GM19351 (cell line): ENCODE data around the gene TCF15.
A peak's percentile ranks its signal among the peaks of the same experiment; 100 is the strongest.

Source experiments
- ATAC-seq: cut with Tn5 transposase; IDR thresholded peaks from one replicate; pipeline ENCODE4 v1.9.1; 2021; ENCODE audit warnings: mild to moderate bottlenecking, moderate library complexity; ENCODE audit not compliant: unreplicated experiment

The TCF15 gene, protein sequence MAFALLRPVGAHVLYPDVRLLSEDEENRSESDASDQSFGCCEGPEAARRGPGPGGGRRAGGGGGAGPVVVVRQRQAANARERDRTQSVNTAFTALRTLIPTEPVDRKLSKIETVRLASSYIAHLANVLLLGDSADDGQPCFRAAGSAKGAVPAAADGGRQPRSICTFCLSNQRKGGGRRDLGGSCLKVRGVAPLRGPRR

DNA sequence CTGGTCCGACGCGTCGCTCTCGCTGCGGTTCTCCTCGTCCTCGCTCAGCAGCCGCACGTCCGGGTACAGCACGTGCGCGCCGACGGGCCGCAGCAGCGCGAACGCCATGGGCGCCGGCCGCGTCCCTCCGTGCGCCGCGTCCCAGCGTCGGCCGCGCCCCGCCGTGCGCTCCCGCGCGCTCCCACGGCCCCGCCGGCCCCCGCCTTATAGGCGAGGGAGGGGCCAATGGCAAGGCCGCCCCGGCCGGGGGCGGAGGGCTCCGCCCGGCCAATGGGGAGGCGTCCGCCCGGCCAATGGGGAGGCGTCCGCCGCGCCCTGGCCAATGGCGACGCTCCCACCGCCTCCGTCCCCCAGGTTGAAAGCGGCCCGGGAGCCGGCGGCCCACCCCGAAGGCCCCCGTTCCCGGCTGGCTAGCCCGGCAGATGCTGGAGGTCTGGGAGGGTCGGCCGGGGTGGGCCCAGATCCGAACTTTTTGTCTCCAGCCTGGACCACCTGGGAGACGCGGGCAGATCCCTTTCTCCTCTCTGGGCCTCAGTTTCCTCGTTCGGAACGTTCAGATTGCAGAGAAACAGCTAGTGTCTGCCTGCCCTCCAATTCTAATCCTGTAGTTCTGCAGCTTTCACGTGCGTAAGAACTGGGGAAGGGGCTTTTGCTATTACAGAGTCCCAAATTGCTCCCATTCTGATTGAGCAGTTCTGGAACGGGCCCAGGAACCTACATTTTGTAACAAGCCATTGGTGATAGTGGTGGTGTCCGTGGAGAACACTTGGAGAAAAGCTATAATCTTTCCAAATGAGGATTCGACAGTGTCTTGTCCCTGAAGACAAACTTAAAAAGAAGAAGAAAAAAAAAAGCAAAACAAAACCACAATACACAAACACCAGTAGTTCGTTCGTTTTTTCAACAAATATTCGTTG, at the start of gene TCF15:
TCF15 (minus strand) TSS at position 180 of the 917 bp plus-strand sequence; CDS start at position 108, 72 bp downstream.
- no peak for ATAC-seq

DNA sequence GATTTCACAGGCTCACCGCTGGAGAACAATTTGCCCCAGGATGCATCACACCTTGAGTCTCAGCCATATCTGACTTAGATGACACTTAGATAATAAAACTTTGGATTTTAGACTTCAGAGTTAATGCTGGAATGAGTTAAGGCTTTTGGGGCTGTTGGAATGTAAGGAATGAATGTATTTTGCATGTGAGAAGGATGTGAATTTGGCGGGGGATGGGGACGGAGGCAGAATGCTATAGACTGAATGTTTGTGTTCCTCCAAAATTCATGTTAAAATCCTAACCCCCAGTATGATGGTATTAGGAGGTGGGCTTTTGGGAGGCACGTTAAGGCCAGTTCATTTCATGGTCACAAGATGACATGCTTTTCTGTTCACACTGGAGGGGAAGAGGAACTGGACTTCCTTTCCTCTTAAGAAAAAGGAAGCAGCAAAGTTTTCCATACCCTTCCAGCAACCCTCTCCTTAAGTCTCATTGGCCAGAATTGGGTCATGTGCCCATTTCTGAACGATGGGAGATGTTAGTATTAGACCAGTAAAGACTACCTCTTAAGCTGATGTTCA, 48.7 kb upstream of the TCF15 start:
- ATAC-seq: no peak

DNA sequence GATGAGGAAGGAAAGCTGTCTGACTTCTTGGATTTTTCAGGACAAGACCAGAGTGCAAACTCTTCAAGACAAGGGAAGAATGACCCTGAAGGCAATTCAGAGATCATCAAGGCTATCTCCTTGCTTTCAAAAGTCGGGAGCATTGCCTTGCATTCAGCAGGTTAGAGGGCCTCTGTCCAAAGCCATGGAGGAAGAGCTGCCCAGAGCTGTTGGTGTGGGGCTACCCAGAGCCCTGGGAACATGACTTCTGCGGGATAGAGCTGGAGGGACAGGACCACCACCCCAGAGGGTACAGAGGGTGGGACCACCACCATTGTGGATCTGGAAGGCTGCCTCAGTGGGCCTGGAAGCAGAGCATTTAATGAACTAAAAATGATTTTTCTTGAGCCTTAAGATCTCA, 48.1 kb upstream of the TCF15 start:
- ATAC-seq: no peak

DNA sequence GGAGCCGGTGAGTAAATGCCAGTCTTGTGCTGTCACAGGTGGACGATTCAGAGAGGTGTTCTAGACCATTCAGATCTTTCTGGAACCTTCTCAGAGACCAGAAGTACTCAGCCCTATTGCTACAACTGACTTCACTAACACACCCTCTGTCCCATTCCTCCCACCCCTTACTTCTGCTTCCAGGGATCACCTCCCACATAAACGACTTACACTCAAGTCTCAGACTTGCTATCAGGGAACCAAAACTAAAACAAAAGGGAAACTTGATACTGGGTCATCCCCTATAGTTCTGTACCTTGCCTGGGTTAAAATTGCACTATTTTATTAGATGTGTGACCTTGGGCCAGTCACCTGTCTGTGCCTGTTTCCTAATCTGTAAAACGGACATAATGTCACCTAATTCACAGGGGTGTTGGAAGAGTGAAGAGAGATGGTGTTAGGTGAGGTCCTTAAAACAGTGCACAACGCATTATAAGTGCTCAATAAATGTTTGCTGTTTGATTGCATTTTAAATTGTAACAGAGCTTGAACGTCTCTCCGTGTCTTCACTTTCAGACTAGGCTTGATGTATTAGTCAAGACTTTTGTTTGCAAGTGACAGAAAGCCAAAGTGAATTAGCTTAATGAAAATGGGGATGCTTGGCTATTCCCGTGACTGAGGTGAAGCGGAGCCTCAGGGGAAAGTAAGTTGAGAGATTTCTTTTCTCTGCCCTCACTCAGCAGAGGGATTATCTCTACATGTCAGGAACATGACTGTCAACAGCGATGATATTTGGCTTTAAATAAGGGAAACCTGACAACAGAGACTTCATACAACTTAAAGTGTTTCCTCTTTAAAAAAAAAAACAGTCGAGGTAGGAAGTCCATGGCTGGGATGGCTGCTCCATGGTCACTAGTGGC, 45.9 kb upstream of the TCF15 start:
- no peak for ATAC-seq

DNA sequence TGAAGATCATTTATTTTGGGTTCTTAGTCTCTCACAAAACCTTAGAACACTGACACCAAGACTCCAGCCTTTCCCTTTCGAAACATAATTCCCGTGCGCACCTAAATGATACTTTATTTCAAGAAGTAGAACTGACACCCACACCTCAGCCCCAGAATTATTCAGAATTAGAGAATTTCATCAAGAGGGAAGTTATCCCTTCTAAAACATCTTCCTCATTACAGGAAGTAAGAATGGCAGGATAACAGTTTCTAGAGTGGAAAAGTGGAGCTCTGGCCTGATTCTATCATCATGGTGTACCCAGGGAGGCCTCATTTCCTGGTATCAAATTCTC, 44.3 kb upstream of the TCF15 start:
- no peak for ATAC-seq

DNA sequence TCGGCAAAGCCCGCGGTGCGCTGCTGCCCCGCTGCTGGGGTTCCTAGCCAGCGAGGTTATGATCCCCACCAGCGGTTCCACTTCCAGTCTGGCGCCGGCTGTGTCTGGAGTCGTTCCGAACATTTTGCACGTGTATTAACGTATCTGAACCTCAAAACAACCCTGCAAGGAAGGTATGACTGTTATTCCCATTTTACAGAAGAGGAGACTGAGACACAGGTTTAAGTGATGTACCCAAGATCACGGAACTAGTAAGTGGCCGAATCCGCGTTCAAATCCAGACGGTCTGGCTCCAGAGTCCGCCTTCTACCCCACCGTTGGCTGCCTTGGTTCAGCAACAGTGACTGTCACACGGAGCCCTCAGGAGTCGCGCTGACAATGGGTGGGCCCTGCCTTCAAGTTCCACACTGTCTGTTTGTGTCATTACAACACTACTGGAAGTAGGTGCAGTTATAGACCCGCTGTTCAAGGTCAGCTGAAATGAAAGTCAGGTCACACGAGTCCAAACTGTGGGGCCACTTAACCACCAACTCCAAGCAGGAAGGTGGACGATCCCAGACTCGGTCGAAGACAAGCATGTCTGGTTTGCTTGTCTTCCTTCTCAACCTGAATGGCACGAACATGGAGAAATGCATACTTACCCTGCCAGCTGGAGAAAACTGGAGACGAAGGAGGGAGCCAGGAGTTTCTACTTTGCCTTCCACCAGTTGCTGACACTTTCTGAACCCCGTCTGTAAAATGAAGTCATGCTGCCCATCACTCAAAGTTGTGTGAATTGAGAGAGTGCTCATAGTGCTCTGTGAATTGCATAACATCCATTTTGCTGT, 43.7 kb upstream of the TCF15 start:
- ATAC-seq: no peak

DNA sequence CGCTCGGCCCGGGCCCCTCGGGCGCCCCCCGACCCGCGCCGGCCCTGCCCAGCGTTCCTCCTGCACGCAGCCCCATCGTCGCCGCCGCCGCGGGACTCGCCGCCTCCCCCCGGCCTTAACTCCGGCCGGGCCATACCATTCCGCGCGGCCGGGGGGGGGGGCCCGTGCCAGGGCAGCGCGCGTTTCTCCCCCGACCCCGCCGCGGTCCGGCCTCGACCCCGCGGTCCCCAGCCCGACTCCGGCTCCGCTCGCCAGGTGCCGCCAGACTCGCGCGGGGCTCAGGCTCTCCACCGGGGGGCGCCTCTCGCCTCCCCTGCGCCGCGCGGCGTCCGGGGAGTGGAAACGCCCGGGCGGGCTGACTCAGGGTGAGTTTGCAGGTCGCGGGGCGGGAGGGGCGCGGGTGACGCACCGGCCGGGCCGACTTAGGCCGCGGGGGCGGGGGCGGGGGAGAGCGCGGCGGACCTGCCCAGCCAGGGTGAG, 43.0 kb upstream of the TCF15 start, which contains the start of gene SRXN1:
SRXN1 (minus strand) TSS at position 91 of the 480 bp plus-strand sequence; CDS start at position 76, 15 bp downstream.
- ATAC-seq: peak; percentile 83

DNA sequence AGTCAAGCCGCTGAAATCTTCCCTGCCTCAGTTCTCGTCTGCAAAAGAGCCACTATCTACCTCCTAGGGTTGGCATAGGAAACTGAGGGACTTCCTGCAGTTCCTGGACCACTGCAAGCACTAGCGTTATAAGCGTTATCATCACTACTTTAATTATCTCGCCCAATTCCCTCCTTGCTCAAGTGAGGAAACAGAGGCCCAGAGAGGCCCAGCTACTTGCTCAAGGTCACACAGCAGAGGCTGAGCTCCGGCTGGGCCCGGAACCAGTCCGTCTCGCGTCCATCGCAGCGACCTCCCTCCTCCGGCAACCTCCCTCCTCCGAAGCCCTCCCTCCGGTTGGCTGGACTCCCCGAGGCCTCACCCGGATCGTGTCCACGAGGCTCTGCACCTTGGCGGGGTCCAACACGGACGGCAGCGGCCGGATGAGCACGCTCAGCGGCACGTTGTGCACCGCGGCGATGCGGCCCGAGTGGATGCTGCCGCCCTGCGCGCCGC, 42.6 kb upstream of the TCF15 start:
- ATAC-seq: peak; percentile 31

DNA sequence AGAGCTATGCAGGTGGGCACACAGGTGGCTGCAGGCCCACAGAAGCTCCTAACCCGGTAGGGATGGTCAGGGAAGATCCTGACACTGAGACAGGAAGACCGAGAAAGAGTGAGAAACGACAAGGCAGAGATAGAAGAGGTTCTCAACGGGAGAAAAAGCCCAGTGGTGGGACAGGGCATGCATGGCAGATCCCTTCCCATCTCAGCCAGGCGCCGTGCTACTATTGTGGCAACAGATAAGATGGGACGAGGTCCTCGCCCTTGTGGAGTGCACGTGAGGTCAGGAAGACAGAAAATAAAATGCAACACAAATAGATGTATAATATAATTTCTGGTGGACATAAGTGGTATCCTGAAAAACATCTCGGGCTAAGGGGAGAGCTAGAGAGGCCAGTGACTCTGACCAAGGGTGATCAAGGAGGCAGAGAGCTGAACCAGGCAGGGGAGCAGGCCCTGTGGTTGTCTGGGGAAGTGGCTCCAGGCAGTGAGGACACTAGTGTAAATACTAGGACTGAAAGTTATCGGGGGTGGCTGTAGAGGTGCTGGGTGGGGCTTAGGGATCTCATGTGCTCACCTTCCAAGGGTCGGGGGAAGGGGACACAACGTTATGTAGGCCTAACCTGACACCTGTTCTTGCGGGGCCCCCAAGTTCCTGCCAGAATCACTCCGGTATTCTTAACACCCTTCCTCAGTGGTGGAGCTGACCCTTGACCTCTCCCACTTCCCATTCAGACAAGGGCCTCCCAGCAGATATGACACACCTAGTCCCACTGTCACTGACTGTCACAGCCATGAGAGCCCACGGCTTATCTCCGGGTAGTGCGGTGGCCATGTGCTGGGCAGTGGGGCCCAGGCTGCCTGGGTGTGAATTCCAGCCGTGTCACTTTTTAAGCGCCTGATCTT, 41.9 kb upstream of the TCF15 start:
- no peak for ATAC-seq

DNA sequence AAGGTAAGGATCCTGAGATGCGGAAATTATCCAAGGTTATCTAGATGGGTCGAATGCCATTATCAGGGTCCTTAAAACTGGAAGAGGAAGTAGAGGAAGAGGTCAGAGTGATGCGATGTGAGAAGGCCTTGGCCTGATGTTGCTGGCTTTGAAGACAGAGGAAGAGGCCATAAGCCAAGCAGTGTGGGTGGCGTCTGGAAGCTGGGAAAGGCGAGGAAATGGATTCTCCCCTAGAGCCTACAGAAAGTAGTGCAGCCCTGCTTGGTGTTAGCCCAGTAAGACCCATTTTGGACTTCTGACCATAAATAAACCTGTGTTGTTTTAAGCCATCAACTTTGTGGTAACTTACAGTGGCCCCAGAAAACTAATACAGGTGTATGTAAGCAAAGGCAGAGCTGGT, 40.8 kb upstream of the TCF15 start:
- ATAC-seq: no peak

DNA sequence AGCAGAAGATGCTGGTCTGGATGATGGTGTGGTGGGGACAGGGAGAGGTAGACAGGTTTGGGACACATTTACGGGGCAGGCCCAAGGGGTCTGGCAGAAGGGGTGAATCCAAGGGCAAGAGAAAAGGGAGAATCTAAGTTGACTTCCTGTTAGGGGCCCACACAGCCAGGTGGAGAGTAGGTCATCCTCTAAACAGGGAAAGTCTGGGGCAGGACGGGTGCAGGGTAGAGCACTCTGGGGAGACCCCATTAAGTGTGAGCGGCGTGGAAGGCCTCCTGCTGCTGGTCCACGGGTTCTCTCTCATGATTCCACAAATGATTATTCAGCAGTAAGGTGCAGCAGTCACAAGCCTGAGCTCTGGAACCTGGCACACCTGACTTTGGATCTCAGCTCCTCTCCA, 40.2 kb upstream of the TCF15 start:
- no peak for ATAC-seq

DNA sequence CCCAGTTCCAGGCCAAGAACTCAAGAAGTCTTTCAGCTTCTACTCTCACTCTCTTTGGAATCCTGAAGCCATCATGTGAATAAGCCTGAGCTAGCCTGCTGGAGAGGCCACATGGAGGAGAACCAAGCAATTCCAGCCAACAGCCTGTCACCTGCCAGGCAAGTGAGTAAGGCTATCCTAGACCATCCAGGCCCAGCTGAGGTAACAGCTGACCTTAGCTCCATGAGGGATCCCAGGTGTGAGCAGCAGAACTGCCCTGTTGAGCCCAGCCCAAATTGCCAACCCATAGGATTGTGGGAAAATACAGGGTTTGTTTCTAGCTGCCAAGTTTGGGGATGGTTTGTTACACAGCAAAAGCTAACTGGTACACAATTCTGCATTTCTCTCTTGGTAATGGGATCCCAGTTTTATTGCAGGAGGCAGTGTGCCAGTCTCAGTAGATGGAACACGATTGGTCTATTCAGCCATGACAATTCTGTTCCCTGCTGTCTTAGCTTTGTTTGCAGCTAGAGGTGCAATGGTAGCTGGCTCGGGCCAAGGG, 37.4 kb upstream of the TCF15 start:
- no peak for ATAC-seq

DNA sequence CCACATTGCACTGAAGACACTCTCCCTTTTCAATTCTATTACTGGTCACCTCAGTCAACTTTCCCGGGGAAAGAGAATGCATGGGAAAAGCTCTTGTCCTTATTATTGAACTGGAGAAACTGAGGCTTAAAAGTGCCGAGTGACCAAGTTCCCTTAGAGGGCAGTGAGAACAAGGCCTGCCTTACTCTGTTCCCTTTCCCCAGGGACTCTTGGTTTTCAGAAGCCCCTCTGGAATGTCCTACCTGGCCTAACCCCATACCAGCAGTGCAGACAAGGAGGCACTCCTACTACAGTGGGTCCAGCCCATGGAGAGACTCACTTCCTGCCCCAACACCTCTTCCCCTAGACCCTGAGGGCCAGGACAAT, 36.7 kb upstream of the TCF15 start:
- no peak for ATAC-seq

DNA sequence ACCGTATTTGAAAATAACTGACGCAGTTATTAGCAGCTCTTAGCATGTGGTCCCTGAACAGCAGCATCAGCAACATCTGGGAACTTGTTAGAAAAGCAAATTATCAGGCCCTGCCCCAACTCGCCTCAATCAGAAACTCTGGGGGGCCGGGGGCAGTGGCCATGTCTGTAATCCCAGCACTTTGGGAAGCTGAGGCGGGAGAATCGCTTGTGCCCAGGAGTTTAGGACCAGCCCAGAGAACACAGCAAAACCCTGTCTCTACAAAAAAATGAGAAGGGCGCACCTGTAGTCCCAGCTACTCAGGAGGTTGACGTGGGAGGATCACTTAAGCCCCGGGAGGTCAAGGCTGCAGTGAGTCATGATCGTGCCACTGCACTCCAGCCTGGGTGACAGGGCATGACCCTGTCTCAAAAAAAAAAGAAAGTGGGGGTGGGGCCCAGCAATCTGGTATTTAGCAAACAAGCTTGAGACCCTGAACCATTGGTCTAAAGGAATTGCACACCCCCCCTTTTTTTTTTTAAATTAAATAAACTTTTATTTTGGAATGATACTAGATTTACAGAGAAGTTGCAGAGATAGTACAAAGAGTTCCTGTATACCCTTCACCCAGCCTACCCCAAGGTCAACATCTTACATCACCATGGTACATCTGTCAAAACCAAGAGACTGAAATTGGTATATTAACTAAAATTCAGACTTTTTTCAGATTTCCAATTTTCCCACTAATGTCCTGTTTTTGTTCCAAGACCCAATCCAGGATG, 36.2 kb upstream of the TCF15 start:
- ATAC-seq: no peak

DNA sequence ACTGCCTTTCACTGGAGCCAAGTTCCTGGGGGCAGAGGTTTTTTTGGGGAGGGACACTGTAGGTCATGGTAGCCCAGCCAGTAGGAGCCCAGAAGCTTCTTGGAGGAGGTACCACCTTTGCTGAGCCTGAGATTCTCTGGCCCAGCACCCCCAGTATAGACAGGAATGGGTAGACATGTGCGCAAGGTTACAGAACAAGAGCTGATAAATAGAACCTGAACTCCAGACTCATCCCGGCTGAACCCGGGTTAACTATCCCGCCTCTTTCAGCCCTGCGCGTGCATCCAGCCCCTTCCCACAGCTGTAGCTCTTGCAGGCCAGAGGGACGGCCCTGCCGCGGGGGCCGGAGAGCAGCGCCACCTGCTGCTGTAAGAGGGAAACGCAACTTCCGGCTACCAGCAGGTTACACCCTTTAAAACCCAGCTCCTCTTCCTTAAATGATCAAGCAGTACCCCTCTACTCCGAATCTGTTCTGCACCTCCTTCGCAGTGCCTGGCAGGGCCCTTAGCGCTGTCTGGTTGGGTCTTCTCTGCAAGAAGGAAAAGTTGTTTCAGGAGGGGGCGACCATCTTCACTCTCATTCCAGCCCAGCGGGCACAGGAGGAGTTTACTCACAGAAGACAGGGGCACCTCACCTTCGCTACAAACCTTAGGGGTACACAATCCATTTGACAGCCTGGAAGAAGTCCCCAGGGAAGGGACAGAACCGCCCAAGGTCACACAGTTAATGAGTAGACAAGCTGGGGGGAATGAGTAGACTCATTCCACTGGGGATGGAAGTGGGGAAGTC, 35.4 kb upstream of the TCF15 start:
- ATAC-seq: peak; percentile 84

DNA sequence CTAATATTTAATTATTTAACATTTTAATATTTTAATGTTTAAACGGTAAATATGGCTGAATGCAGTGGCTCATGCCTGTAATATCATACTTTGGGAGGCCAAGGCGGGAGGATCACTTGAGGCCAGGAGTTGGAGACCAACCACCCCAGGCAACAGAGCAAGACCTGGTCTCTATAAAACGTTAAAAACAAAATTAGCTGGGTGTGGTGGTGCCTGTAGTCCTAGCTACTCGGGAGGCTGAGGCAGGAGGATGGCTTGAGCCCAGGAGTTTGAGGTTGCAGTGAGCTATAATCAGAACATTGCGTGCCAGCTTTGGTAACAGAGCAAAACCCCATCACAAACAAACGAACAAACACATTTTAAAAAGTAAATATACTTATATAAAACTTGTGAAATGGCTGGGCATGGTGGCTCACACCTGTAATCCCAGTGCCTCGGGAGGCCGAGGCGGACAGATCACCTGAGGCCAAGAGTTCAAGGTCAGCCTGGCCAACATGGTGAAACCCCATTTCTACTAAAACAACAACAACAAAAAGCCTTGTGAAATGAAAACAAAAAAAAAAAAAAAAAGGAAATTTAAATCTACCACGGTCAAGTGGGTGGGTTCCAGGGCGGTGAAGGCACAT, 34.7 kb upstream of the TCF15 start:
- no peak for ATAC-seq
